HG02571 (cell line): Measurements from ENCODE around the gene RCOR1.
"Not testable (repeated sequence)": the region's sequence is repeated elsewhere in the genome, so short reads cannot be mapped to it uniquely, and the experiment has no call there.

ENCODE experiments used
- ATAC-seq: cut with Tn5 transposase; IDR thresholded peaks from one replicate; pipeline ENCODE4 v1.9.1; 2021; ENCODE audit warnings: mild to moderate bottlenecking, moderate library complexity; ENCODE audit not compliant: unreplicated experiment

Gene RCOR1

GRCh38 chr14:102738373-102739189 lies 146.1 kb downstream of the RCOR1 start:
- ATAC-seq, result no peak

GRCh38 chr14:102739190-102739469 lies 146.7 kb downstream of the RCOR1 start:
- no peak for ATAC-seq

- no peak for ATAC-seq
These were observed 154.4 kb downstream of the RCOR1 start for GRCh38 chr14:102746634-102747438.

GRCh38 chr14:102748806-102749205 lies 156.4 kb downstream of the RCOR1 start:
- ATAC-seq, result no peak

- no peak for ATAC-seq
These were observed 157.2 kb downstream of the RCOR1 start for GRCh38 chr14:102749393-102750305.

- no peak for ATAC-seq
These were observed 157.9 kb downstream of the RCOR1 start for GRCh38 chr14:102750376-102750775.

- no peak for ATAC-seq
These were observed 158.6 kb downstream of the RCOR1 start for GRCh38 chr14:102751088-102751487.

- ATAC-seq, result no peak
These were observed 159.9 kb downstream of the RCOR1 start for GRCh38 chr14:102752239-102752847.

- ATAC-seq, result no peak
These were observed 162.2 kb downstream of the RCOR1 start for GRCh38 chr14:102754370-102755262.

- ATAC-seq, result no peak
These were observed 165.2 kb downstream of the RCOR1 start for GRCh38 chr14:102757646-102758045.

- ATAC-seq, result no peak
These were observed 165.6 kb downstream of the RCOR1 start for GRCh38 chr14:102758087-102758486.

GRCh38 chr14:102759456-102760187 lies 167.2 kb downstream of the RCOR1 start:
- ATAC-seq, result no peak

GRCh38 chr14:102760496-102761193 lies 168.2 kb downstream of the RCOR1 start:
- ATAC-seq, result no peak

- no peak for ATAC-seq
These were observed 168.8 kb downstream of the RCOR1 start for GRCh38 chr14:102761206-102761605.

GRCh38 chr14:102764220-102764671 lies 171.8 kb downstream of the RCOR1 start:
- peak; percentile 58 for ATAC-seq

- ATAC-seq, result not testable (repeated sequence)
These were observed 173.3 kb downstream of the RCOR1 start for GRCh38 chr14:102765770-102766169.

- peak; percentile 41 for ATAC-seq
These were observed 176.0 kb downstream of the RCOR1 start for GRCh38 chr14:102768223-102769048.

- no peak for ATAC-seq
These were observed 176.5 kb downstream of the RCOR1 start for GRCh38 chr14:102769049-102769327.
